K562 (cell line): ENCODE results near the gene TMEM234. TPM values are rescaled to one million over a fixed set of nuclear protein-coding genes. Genes with fewer than 3 reads are reported as not detected.

Source experiments
- C11orf30 ChIP-seq: fragments of 450-650 bp; IDR thresholded peaks from 2 replicates; pipeline ENCODE4 v1.6.1; 2016; ENCODE audit warnings: low read depth, mild to moderate bottlenecking
- CCAR2 ChIP-seq: fragments of 200-400 bp; formaldehyde crosslinking; IDR thresholded peaks from 2 replicates; pipeline ENCODE4 v1.6.1; 2017; ENCODE audit warnings: mild to moderate bottlenecking, low read depth, low read length
- CHAMP1 ChIP-seq: fragments of 450-650 bp; IDR thresholded peaks from 2 replicates; pipeline ENCODE4 v1.6.1; 2016; ENCODE audit warnings: mild to moderate bottlenecking
- CREB1 ChIP-seq, 2 experiments: sonication (generic) in 1 of 2; formaldehyde crosslinking in 1 of 2; IDR thresholded peaks; 2 replicates each; pipeline versions ENCODE4 v1.6.1 to v1.8.0; 2012 to 2022; ENCODE audit warnings: inconsistent platforms in 1 of 2, mild to moderate bottlenecking in 1 of 2, missing genetic modification reagents in 1 of 2, moderate library complexity in 1 of 2
- HNRNPK ChIP-seq: fragments of 200-400 bp; formaldehyde crosslinking; IDR thresholded peaks from one replicate; pipeline ENCODE4 v1.6.1; 2018; ENCODE audit warnings: mild to moderate bottlenecking, low read depth, low read length; ENCODE audit not compliant: poor library complexity, severe bottlenecking
- KDM2B ChIP-seq: fragments of 250-450 bp; sonication (Bioruptor Pico); IDR thresholded peaks from 2 replicates; pipeline ENCODE4 v1.8.0; 2021; ENCODE audit warnings: mild to moderate bottlenecking, moderate library complexity
- KDM5B ChIP-seq: fragments of 200-600 bp; sonication (generic); IDR thresholded peaks from 2 replicates; pipeline ENCODE4 v1.6.1; 2012; ENCODE audit warnings: low read depth, mild to moderate bottlenecking, moderate library complexity, low read length, control low read depth, inconsistent platforms; ENCODE audit not compliant: insufficient replicate concordance
- MCM3 ChIP-seq: fragments of 450-650 bp; IDR thresholded peaks from 2 replicates; pipeline ENCODE4 v1.6.1; 2016
- MCM5 ChIP-seq: fragments of 450-650 bp; IDR thresholded peaks from 2 replicates; pipeline ENCODE4 v1.6.1; 2016; ENCODE audit warnings: low read depth
- NEUROD1 ChIP-seq: fragments of 150-350 bp; IDR thresholded peaks from 2 replicates; pipeline ENCODE4 v1.6.1; 2014; ENCODE audit warnings: borderline replicate concordance, low read length, low read depth; ENCODE audit not compliant: partially characterized antibody
- NONO ChIP-seq, 2 experiments: fragments of 200-400 bp in 1 of 2; fragments of 450-650 bp in 1 of 2; formaldehyde crosslinking in 1 of 2; IDR thresholded peaks; 2 replicates each; pipeline ENCODE4 v1.6.1; 2017; ENCODE audit warnings: low read depth in 2 of 2, mild to moderate bottlenecking in 2 of 2, moderate library complexity in 2 of 2, low read length in 1 of 2
- PURB ChIP-seq: sonication (generic); formaldehyde crosslinking; IDR thresholded peaks from 2 replicates; pipeline ENCODE4 v1.9.0; 2021; ENCODE audit warnings: low read depth, mild to moderate bottlenecking, missing genetic modification reagents
- RHOXF2B ChIP-seq: fragments of 250-450 bp; sonication (Bioruptor Pico); conservative IDR thresholded peaks from 2 replicates; pipeline ENCODE4 v1.5.1; 2021
- U2AF1 ChIP-seq: fragments of 200-400 bp; formaldehyde crosslinking; optimal IDR thresholded peaks from 2 replicates; pipeline ENCODE3; 2017; ENCODE audit warnings: mild to moderate bottlenecking, low read depth, low read length, moderate library complexity
- ZC3H4 ChIP-seq: sonication (generic); formaldehyde crosslinking; IDR thresholded peaks from 2 replicates; pipeline ENCODE4 v1.9.0; 2021; ENCODE audit warnings: missing genetic modification reagents, borderline replicate concordance
- ZFP91 ChIP-seq: sonication (generic); formaldehyde crosslinking; IDR thresholded peaks from 2 replicates; pipeline ENCODE4 v1.8.0; 2022; ENCODE audit warnings: mild to moderate bottlenecking, missing genetic modification reagents
- ZNF133 ChIP-seq: fragments of 250-450 bp; sonication (Bioruptor Pico); IDR thresholded peaks from 2 replicates; pipeline ENCODE4 v1.4.0; 2020; ENCODE audit warnings: mild to moderate bottlenecking
- ZNF282 ChIP-seq: sonication (generic); formaldehyde crosslinking; IDR thresholded peaks from 2 replicates; pipeline ENCODE4 v1.8.1; 2023; ENCODE audit warnings: missing genetic modification reagents
- ZNF717 ChIP-seq: fragments of 250-450 bp; sonication (Bioruptor Pico); IDR thresholded peaks from 2 replicates; pipeline ENCODE4 v1.5.0; 2021
- ZNF766 ChIP-seq: fragments of 200-800 bp; sonication (Bioruptor generic); conservative IDR thresholded peaks from 2 replicates; pipeline ENCODE4 v1.6.1; 2016; ENCODE audit warnings: missing genetic modification characterization, missing compliant biosample characterization
- polyA plus RNA-seq, 8 experiments: library from polyadenylated mRNA; depleted of rRNA in 4 of 8; stranded (reverse) in 5 of 8; unstranded in 3 of 8; fragments of >200 nt; fragmentation: Nextera tagmentation in 2 of 8; fragmentation: Illumina TruSeq in 1 of 8; extraction: Ambion mirVana in 2 of 8; extraction: Trizol in 1 of 8; gene quantifications; 2 replicates each; pipeline versions ENCODE4 v1.2.1 to v1.2.3, GENCODE V29; 2011 to 2014; ENCODE audit warnings: inconsistent platforms in 1 of 8, missing spikeins in 1 of 8
- total RNA-seq, 7 experiments: library from RNA; depleted of rRNA in 6 of 7; stranded (reverse); fragments of >200 nt in 6 of 7; fragmentation: Illumina TruSeq in 2 of 7; extraction: Trizol in 2 of 7; gene quantifications; 2 replicates each; pipeline versions ENCODE4 v1.2.1 to v1.2.3, GENCODE V29; 2011 to 2021; ENCODE audit warnings: low replicate concordance in 1 of 7
- TF ChIP-seq, protein P1 (sequence below), 2 experiments: fragments of 450-650 bp; IDR thresholded peaks; 2 replicates each; pipeline ENCODE4 v1.6.1; 2016
- TF ChIP-seq, protein P2 (sequence below): sonication (generic); formaldehyde crosslinking; IDR thresholded peaks from 2 replicates; pipeline ENCODE4 v1.8.1; 2023; ENCODE audit warnings: mild to moderate bottlenecking, missing genetic modification reagents, moderate library complexity

TMEM234 gene
- total and polyA plus RNA-seq, 9 of the 15 experiments (the other 6 are each of a cell fraction or from before 2014, with no cell fraction given), result 5.0 to 12.9 (median 7.6) TPM

GRCh38 chr1:32179443-32180185 lies 42.5 kb downstream of the TMEM234 start, which contains the start of gene TXLNA (continued):
- TF ChIP-seq KDM2B (CRISPR knock-in tag) (peak; percentile 95), CCAR2 (no peak), CREB1 (IDR thresholded peaks at IDR 0.05) (peak; percentile 55), CREB1 (CRISPR knock-in tag; IDR thresholded peaks at IDR 0.05) (peak; percentile 76; the same call in 1 of the 2 replicates), NEUROD1 (peak; percentile 77), ZNF282 (0 out of 2 replicates have a peak, but pooled peaks have one; percentile 52), RHOXF2B (CRISPR knock-in tag) (no peak), U2AF1 (peak; percentile 89), ZFP91 (CRISPR knock-in tag) (peak; percentile 47; the same call in 1 of the 2 replicates), ZNF766 (CRISPR knock-in tag) (peak; percentile 53; the same call in 1 of the 2 replicates), KDM5B (peak; percentile 84), HNRNPK (no peak), ZC3H4 (CRISPR knock-in tag) (no peak), PURB (CRISPR knock-in tag) (no peak), MCM3 (no peak), ZNF133 (no peak), C11orf30 (peak; percentile 35; the same call in 1 of the 2 replicates), ZNF717 (CRISPR knock-in tag) (no peak), CHAMP1 (no peak), MCM5 (no peak), NONO (IDR thresholded peaks at IDR 0.05; ENCODE audit: low read depth in 2 of 2, low read length in 1 of 2) (peak; percentile 58 to 75; a peak in 2 of 4 replicates)
- TF ChIP-seq, protein P1, sequence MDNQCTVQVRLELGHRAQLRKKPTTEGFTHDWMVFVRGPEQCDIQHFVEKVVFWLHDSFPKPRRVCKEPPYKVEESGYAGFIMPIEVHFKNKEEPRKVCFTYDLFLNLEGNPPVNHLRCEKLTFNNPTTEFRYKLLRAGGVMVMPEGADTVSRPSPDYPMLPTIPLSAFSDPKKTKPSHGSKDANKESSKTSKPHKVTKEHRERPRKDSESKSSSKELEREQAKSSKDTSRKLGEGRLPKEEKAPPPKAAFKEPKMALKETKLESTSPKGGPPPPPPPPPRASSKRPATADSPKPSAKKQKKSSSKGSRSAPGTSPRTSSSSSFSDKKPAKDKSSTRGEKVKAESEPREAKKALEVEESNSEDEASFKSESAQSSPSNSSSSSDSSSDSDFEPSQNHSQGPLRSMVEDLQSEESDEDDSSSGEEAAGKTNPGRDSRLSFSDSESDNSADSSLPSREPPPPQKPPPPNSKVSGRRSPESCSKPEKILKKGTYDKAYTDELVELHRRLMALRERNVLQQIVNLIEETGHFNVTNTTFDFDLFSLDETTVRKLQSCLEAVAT (IDR thresholded peaks at IDR 0.05), result no peak; a peak in 1 of 4 replicates
- TF ChIP-seq, protein P2, sequence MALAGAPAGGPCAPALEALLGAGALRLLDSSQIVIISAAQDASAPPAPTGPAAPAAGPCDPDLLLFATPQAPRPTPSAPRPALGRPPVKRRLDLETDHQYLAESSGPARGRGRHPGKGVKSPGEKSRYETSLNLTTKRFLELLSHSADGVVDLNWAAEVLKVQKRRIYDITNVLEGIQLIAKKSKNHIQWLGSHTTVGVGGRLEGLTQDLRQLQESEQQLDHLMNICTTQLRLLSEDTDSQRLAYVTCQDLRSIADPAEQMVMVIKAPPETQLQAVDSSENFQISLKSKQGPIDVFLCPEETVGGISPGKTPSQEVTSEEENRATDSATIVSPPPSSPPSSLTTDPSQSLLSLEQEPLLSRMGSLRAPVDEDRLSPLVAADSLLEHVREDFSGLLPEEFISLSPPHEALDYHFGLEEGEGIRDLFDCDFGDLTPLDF (CRISPR knock-in tag), result peak; percentile 82
